HT-29 (cell line): ENCODE results near the gene UGT1A3. TPM values are rescaled to one million over a fixed set of nuclear protein-coding genes. Genes with fewer than 3 reads are reported as not detected.

ENCODE experiments used
- DNase-seq: peaks from one replicate; pipeline ENCODE4 v3.0.0-alpha.2; 2015; ENCODE audit warnings: low spot score
- total RNA-seq: library from RNA; depleted of rRNA; stranded (reverse); fragments of >200 nt; shearing (Covaris generic); gene quantifications from 2 replicates; pipeline ENCODE4 v1.2.3, GENCODE V29; 2014; rRNA removed

The UGT1A3 gene
- total RNA-seq, 1 experiment from 2014 or later, result 1.2 TPM

DNA sequence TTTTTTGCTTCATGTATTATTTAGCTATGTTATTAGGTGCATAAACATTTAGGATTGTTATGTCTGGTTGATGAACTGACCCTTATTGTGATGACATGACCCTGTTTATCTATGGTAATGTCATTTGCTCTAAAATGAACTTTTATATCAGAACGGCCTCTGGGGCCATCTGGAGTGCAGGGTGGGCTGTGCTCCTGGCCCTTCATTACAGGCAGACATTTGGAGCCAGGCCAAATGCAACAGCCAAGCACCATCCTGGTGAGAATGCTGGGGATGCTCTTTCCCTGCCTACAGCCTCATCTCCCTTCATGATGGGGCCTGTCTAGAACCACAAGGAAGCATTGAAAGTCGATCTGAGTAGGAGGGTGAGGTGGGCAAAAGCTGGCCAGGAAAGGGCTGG lies 87.5 kb downstream of the UGT1A3 start:
- no peak for DNase-seq

DNA sequence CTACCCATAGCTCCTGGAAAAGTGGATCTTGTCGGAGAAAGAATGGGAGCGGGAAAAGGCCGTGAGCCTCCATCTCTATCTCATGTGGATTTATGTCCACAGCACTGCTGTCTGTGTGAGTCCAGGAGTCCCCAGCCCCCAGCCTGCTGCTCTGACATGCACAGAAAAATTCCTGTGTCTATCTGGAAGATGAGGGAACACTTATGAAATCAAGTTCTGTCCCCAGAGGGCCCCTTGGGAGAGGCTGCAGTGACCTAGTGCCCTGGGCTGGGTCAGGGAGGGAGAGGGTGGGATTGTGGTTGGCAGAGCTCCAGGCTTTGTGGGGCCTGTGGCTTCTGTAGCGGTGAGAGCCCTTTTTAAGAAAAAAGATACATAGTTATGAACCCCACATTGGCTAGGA lies 87.9 kb downstream of the UGT1A3 start:
- DNase-seq, result no peak

DNA sequence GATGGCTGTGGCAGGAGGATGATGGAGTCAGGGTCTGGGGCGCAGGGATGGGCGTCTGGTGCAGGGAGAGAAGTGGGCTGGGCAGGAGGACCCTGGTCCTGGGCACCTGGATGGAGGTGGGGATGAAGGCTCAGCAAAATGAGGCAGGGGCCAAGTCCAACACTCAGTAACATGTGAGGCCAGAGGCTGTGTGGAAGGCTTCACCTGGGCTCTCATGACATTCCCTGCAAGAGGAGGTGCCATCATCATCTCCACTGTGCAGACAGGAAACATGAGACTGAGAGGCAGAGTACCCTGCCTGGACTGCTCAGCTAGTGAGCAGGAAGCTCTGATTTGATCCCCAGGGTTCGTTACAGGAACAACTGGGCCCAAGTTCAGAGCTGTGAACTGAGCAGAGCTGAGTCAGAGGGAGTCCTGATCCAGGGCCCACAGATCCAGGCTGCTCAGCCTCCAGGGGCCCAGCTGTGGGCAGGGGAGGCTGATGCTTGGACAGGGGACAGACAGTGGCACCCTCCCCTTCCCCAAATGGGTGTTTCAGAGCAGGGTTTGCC lies 88.6 kb downstream of the UGT1A3 start:
- DNase-seq, result no peak

DNA sequence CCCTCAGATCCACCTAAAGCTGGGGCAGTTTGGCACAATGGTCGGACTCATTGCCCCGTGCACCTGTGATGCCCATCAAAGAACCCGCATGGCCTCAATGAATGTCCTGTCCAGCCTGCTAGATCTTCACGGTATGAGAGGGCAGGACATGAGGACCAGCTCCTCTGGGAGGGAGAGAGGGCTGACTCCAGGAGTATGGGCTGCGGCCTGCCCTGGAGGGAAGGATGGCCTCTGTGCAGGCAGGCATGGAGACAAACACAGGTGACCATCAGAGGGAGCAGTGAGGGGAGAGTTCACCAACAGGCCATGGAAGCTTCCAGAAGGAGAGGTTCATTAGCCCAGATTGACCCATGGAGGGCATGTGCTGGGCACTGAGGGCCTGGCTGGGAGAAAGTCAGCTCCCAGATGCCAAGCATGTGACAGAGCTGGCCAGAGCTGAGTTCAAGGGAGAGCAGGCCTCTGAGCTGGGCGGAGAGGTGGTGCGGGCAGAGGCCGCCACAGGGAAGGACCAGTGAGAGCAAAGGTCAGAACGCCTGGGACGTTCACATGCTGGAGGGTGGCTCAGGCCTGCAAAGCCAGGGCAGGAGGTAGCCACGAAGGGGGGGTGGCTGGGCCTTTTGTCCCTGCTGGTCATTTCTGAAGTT lies 89.3 kb downstream of the UGT1A3 start:
- DNase-seq, result no peak

DNA sequence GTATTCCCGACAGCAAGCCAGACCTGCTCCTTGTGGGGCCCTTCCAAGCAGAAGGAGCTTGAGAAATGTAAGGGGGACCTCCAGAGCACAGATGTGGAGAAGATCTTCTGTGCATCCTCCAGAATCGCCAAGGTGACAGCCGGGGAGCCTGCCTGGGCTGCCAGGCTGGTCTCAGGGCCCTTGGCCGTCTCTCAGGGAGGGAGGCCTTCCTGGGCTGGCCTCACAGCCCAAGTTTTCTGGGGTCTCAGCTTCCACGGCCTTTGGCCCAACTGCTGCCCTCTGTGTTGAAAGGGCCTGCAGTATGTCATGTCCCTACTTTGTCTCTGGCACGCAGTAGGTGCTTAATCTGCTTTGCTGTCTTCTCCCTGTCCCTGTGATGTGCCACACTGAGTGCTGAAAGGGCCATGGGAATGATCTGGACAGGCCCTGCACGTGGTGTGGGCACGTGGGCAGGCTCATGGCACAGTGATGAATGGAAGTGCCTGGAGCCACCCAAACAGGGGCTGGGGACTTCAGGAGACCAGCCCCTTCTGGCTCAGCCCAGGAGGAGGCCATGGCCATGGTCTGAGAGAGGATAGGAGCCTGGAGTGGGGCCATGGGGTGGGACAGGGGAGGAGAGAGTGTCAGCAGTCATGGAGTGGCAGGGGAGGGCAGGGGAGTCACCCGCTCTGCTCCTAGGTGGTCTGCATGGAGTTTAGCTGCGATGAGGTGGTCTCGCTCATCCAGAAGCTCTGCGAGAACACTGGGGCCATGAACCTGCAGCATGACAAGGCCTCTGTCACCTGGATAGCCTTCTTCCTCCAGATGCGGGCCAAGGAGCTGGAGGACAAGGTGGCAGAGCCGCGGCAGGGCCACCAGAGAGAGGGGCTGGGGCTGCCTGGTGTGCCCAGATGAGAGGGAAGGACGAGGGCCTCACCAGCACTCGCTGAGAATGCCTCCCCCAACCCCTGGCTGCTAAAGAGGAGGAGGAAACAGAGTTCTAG lies 90.1 kb downstream of the UGT1A3 start:
- DNase-seq, result no peak

DNA sequence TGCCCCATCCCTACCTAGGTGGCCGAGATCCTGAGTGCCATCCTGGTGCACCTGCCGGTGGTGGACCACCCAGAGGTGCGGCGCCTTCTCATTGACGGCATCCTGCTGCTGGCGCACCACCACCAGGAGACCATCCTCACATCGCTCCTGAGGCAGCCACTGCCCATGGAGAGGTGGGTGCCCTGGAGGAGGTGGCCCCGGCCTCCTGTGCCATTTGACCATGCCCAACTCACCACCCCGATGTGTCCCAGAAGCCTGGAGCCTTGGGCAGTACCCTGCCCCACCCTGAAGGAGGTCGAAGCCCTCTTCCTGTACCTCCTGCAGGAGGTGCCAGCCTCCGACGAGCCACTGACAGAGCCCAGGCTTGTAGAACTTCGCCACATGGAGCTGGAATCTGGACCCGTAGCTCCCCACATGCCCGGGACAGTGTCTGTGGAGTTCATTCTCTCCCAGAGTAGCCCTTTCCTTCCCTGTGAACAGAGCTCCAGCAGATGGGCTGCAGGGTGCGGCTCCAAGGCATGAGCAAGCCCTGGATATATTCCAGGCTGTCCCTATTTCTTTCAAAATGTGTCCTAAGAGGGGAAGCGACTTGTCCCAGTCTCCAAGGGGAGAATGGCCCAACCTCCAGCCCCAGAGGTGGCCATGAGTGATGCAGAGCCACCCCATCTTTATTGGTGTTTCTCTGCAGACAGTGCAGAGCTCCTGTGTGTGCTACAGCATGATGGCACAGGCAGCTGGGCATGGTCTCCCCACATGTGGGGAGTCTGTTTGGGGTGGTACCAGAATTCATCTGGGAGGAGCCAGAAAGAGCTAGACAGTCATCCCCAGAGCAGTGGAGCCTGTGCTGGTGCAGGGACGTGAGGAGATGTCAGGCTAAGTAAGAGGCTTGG lies 91.3 kb downstream of the UGT1A3 start:
- no peak for DNase-seq

DNA sequence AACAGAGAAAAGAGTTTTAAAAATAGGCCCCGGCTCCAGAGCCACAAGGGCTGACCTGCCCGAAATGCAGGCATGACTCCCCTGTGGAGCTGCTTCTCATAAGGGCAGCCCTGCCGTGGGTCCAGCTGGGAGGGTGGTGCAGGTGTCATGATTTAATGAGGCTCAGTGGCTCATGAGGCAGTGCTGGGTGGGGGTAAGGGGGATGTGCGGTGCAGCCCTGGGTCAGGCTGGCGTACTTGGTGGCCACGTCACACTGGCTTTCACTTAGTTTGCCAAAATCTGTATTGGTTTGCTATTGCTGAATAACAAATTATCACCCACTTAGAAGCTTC lies 91.9 kb downstream of the UGT1A3 start:
- no peak for DNase-seq

DNA sequence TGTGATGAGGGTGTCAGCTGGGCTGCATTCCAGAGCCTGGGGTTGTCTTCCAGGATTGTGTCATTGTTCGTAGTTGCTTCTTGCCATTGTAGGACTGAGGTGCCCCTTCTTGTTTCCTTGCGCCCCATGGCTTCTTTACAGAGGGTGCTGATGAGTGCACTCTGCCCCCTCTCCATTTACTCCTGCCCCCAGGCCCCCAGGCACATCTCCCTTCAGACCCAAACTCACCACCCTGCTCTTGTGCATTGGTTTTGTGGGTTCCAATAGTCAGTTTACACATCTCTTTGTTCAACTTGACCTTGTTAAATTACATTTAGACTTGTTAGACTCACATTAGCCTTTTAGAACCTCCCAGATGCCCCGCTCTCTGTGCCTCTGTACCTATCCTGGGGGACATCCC lies 92.4 kb downstream of the UGT1A3 start:
- no peak for DNase-seq

DNA sequence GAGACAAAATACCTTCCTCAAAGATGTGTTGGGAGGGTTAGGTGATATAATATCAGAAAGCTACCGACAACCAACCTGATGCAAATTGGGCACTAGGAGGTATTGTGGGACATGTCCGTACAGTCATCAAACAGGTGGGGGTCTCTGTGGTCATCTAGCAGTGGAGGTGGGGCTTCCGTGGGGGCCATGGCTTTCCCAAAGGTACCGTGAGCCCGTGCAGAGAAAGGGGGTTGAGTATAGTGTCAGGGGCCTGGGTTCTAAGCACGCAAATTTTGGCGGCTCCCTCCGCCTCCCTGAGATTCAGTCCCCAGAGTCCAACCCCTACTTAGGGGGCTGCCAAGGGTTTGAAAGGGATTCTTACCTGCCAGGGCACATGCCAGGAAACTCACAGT lies 92.9 kb downstream of the UGT1A3 start:
- DNase-seq, result no peak

DNA sequence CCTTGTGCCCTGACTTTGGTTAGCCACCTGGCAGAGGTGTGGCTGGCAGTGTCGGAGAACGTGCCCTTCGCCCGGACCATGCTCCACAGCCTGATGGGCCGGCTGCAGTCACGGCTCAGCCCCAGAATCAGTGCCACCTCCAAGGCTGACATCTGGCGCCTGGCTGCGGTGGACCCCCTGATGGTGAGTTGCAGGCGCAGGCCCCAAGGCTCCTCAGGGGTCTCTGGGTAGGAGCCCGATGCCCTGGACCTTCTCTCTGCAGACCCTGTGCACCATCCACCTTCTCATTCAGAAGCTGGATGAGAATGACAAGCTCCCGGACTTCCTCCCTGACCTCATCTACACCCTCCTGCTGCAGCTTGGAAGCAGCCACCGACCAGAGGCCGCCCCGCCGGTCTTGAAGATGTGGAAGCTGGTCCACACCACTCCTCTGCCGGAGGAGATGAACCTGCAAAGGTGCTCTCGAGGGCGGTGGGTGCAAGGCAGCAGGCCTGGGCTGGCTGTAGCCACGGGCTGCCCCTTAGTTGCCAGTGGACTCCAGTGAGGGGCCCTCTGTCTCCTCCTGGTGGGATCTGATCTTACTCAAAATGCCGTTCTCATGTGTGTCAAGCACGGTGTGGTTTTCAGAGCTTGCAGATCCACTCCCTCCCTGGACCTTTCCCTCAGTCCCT lies 93.4 kb downstream of the UGT1A3 start:
- DNase-seq, result no peak

Other genes with a start within 250 kb of the UGT1A3 start
- 20.4 and 21.8 TPM in 2 replicates for gene USP40, start 162.3 kb upstream of the UGT1A3 start, total RNA-seq
- 43.6 and 56.6 TPM in 2 replicates for gene UGT1A8, start 111.4 kb upstream of the UGT1A3 start, total RNA-seq
- gene UGT1A10, start 92.6 kb upstream of the UGT1A3 start, total RNA-seq, result 140 and 150 TPM in 2 replicates
- 3.2 and 6.7 TPM in 2 replicates for gene UGT1A9, start 57.1 kb upstream of the UGT1A3 start, total RNA-seq
- 5.0 and 8.9 TPM in 2 replicates for gene UGT1A7, start 47.1 kb upstream of the UGT1A3 start, total RNA-seq
- 18.3 and 24.2 TPM in 2 replicates for gene UGT1A6, start 36.2 kb upstream of the UGT1A3 start, total RNA-seq
- 3.1 and 3.5 TPM in 2 replicates for gene UGT1A5, start 16.1 kb upstream of the UGT1A3 start, total RNA-seq
- gene UGT1A4, start 10.3 kb upstream of the UGT1A3 start, total RNA-seq, result 3.4 and 3.9 TPM in 2 replicates
- 3.2 and 3.6 TPM in 2 replicates for gene UGT1A1, start 31.2 kb downstream of the UGT1A3 start, total RNA-seq
- 2.4 and 2.8 TPM in 2 replicates for gene MROH2A, start 49.3 kb downstream of the UGT1A3 start, total RNA-seq
- gene HJURP, start 125.5 kb downstream of the UGT1A3 start, total RNA-seq, result 25.8 and 28.4 TPM in 2 replicates
- not detected in 2 replicates for gene TRPM8, start 188.3 kb downstream of the UGT1A3 start, total RNA-seq